H1 (cell line): ENCODE measurements around the gene FMN2. TPM values are rescaled to one million over a fixed set of nuclear protein-coding genes. Genes with fewer than 3 reads are reported as not detected.

Experiments
- CTCF ChIA-PET: fragments of 300-600 bp; sonication (Branson Sonifier 250); formaldehyde crosslinking; loops from one replicate; lab custom pipeline; 2021; ENCODE audit not compliant: partially characterized antibody; lab: Charles Lee
- POLR2A ChIA-PET: fragments of 300-600 bp; sonication (Branson Sonifier 250); formaldehyde crosslinking; loops from one replicate; lab custom pipeline; 2021; ENCODE audit warnings: inconsistent platforms; ENCODE audit not compliant: partially characterized antibody; lab: Charles Lee
- DNase-seq, 2 experiments: peaks; one replicate each; pipeline versions ENCODE4 v3.0.0 to v3.0.0-alpha.2; 2010 to 2022; ENCODE audit warnings: low spot score in 2 of 2, low read depth in 1 of 2, mixed read lengths in 1 of 2
- FAIRE-seq: peaks from 2 replicates; lab custom pipeline; 2011; peaks lifted over from hg19 to GRCh38; lab: Jason Lieb, UNC
- H2AFZ ChIP-seq: 2 replicates; pipeline ENCODE4 v1.8.1; 2012; ENCODE audit warnings: low read length, inconsistent platforms
- H2AK5ac ChIP-seq: 2 replicates; pipeline ENCODE4 v1.6.1; 2013; ENCODE audit warnings: low read depth, low read length
- H2BK120ac ChIP-seq: replicated peaks from 2 replicates; pipeline ENCODE3; 2013; ENCODE audit warnings: low read depth, low read length, inconsistent platforms
- H2BK12ac ChIP-seq: 2 replicates; pipeline ENCODE4 v1.6.1; 2013; ENCODE audit warnings: low read depth, low read length
- H2BK15ac ChIP-seq: 2 replicates; pipeline ENCODE4 v1.6.1; 2013; ENCODE audit warnings: low read length
- H2BK20ac ChIP-seq: 2 replicates; pipeline ENCODE4 v1.6.1; 2013; ENCODE audit warnings: low read length
- H2BK5ac ChIP-seq: 2 replicates; pipeline ENCODE4 v1.6.1; 2013; ENCODE audit warnings: low read depth, low read length
- H3K14ac ChIP-seq: 2 replicates; pipeline ENCODE4 v1.6.1; 2013; ENCODE audit warnings: inconsistent platforms; ENCODE audit not compliant: insufficient read length
- H3K18ac ChIP-seq: 2 replicates; pipeline ENCODE4 v1.6.1; 2013; ENCODE audit warnings: low read length; ENCODE audit errors: extremely low read depth
- H3K23ac ChIP-seq: 2 replicates; pipeline ENCODE4 v1.6.1; 2013; ENCODE audit warnings: inconsistent platforms; ENCODE audit not compliant: insufficient read length
- H3K23me2 ChIP-seq: 2 replicates; pipeline ENCODE4 v1.6.1; 2013; ENCODE audit warnings: low read depth, low read length
- H3K27ac ChIP-seq: 2 replicates; pipeline ENCODE4 v1.6.1; 2011; ENCODE audit warnings: low read depth, low read length, inconsistent platforms
- H3K27me3 ChIP-seq, 4 experiments: replicated peaks in 1 of 4; 1 replicate in 1 of 4; 2 replicates in 3 of 4; pipeline versions ENCODE4 v1.6.1 to v1.8.1; 2011 to 2013; ENCODE audit warnings: low read length in 3 of 4, mild to moderate bottlenecking in 3 of 4, inconsistent platforms in 2 of 4, mixed read lengths in 2 of 4, moderate library complexity in 1 of 4; ENCODE audit not compliant: control insufficient read depth in 3 of 4, insufficient read depth in 3 of 4; ENCODE audit errors: extremely low read depth in 1 of 4
- H3K36me3 ChIP-seq, 4 experiments: 2 replicates each; pipeline versions ENCODE4 v1.6.1 to v1.8.1; 2011 to 2013; ENCODE audit warnings: mild to moderate bottlenecking in 4 of 4, low read length in 3 of 4, moderate library complexity in 2 of 4, control low read depth in 1 of 4, inconsistent platforms in 1 of 4; ENCODE audit not compliant: insufficient read depth in 4 of 4, control insufficient read depth in 2 of 4
- H3K4ac ChIP-seq: replicated peaks from 2 replicates; pipeline ENCODE3; 2013; ENCODE audit warnings: low read length, low read depth, mixed read lengths, inconsistent platforms; ENCODE audit not compliant: insufficient read length
- H3K4me1 ChIP-seq, 4 experiments: replicated peaks in 1 of 4; 1 replicate in 1 of 4; 2 replicates in 3 of 4; pipeline versions ENCODE4 v1.6.1 to v1.8.1; 2011 to 2013; ENCODE audit warnings: low read length in 3 of 4, inconsistent platforms in 2 of 4, mixed read lengths in 1 of 4; ENCODE audit not compliant: insufficient read depth in 4 of 4, control insufficient read depth in 3 of 4
- H3K4me2 ChIP-seq, 2 experiments: 2 replicates each; pipeline versions ENCODE4 v1.6.1 to v1.8.1; 2011 to 2013; ENCODE audit warnings: low read depth in 2 of 2, low read length in 2 of 2, control low read depth in 1 of 2, inconsistent platforms in 1 of 2, mild to moderate bottlenecking in 1 of 2; ENCODE audit not compliant: insufficient read depth in 1 of 2
- H3K4me3 ChIP-seq, 4 experiments: fragments of 200-600, 300-600 bp in 1 of 4; sonication (generic), shearing (Covaris generic), sonication (Bioruptor Twin) in 1 of 4; 2 replicates each; pipeline versions ENCODE4 v1.5.1 to v1.8.1; 2011 to 2016; ENCODE audit warnings: low read length in 4 of 4, low read depth in 3 of 4, control low read depth in 2 of 4, inconsistent platforms in 2 of 4, mild to moderate bottlenecking in 2 of 4, mixed read lengths in 1 of 4, moderate library complexity in 1 of 4; ENCODE audit not compliant: insufficient read depth in 2 of 4; ENCODE audit errors: extremely low read depth in 1 of 4
- H3K56ac ChIP-seq: replicated peaks from 2 replicates; pipeline ENCODE3; 2013; ENCODE audit warnings: low read depth, mild to moderate bottlenecking, mixed read lengths, low read length, inconsistent platforms; ENCODE audit not compliant: insufficient read length
- H3K79me1 ChIP-seq: 2 replicates; pipeline ENCODE4 v1.6.1; 2013; ENCODE audit warnings: low read depth, low read length, control low read depth
- H3K79me2 ChIP-seq, 2 experiments: 2 replicates each; pipeline versions ENCODE4 v1.6.1 to v1.8.1; 2012 to 2013; ENCODE audit warnings: low read length in 2 of 2, mild to moderate bottlenecking in 2 of 2, inconsistent platforms in 1 of 2; ENCODE audit not compliant: insufficient read depth in 2 of 2, control insufficient read depth in 1 of 2
- H3K9ac ChIP-seq, 4 experiments: replicated peaks in 1 of 4; 1 replicate in 1 of 4; 2 replicates in 3 of 4; pipeline versions ENCODE4 v1.6.1 to v1.8.1; 2011 to 2013; ENCODE audit warnings: low read depth in 3 of 4, low read length in 3 of 4, control low read depth in 2 of 4, mild to moderate bottlenecking in 2 of 4, moderate library complexity in 2 of 4, inconsistent platforms in 1 of 4; ENCODE audit errors: extremely low read depth in 1 of 4
- H3K9me3 ChIP-seq, 2 experiments: 2 replicates each; pipeline versions ENCODE4 v1.6.1 to v1.8.1; 2012 to 2013; ENCODE audit warnings: mild to moderate bottlenecking in 2 of 2, moderate library complexity in 2 of 2, control low read depth in 1 of 2, inconsistent platforms in 1 of 2, low read depth in 1 of 2, low read length in 1 of 2, mixed read lengths in 1 of 2; ENCODE audit not compliant: insufficient read depth in 2 of 2
- H4K20me1 ChIP-seq, 2 experiments: replicated peaks in 1 of 2; 2 replicates each; pipeline versions ENCODE3 to v1.8.1; 2011 to 2013; ENCODE audit warnings: inconsistent platforms in 2 of 2, low read length in 2 of 2, mild to moderate bottlenecking in 1 of 2; ENCODE audit not compliant: insufficient read depth in 2 of 2, control insufficient read depth in 1 of 2
- H4K5ac ChIP-seq: 2 replicates; pipeline ENCODE4 v1.6.1; 2013; ENCODE audit warnings: low read length, low read depth, mixed read lengths, inconsistent platforms; ENCODE audit not compliant: insufficient read length
- H4K8ac ChIP-seq: 2 replicates; pipeline ENCODE4 v1.8.0; 2013; ENCODE audit warnings: mild to moderate bottlenecking, moderate library complexity, low read length, inconsistent platforms; ENCODE audit not compliant: insufficient read depth; ENCODE audit errors: extremely low read depth
- H4K91ac ChIP-seq: replicated peaks from 2 replicates; pipeline ENCODE3; 2013; ENCODE audit warnings: low read length, mixed read lengths, inconsistent platforms; ENCODE audit not compliant: insufficient read length
- BRCA1 ChIP-seq: IDR thresholded peaks from 2 replicates; pipeline ENCODE4 v1.6.1; 2012; ENCODE audit warnings: low read depth, low read length, improper control_type of control experiment
- FOSL1 ChIP-seq: IDR thresholded peaks from 2 replicates; pipeline ENCODE4 v1.6.1; 2011; ENCODE audit warnings: mild to moderate bottlenecking, low read depth, low read length, moderate library complexity; ENCODE audit not compliant: insufficient read depth
- POLR2A ChIP-seq, 2 experiments: IDR thresholded peaks; 1 replicate in 1 of 2; 2 replicates in 1 of 2; pipeline ENCODE4 v1.6.1; 2011; ENCODE audit warnings: low read depth in 2 of 2, low read length in 2 of 2, mild to moderate bottlenecking in 2 of 2; ENCODE audit errors: control extremely low read depth in 1 of 2
- WGBS, 2 experiments: shearing (Covaris generic) in 1 of 2; methylation state at CpG; one replicate each; pipeline versions ENCODE4 v1.1.6 to v1.1.7; 2013 to 2015; ENCODE audit warnings: low lambda C conversion rate in 2 of 2, mixed read lengths in 2 of 2, inconsistent platforms in 1 of 2, low coverage in 1 of 2, missing lambda C conversion rate in 1 of 2; ENCODE audit not compliant: insufficient replicate concordance in 2 of 2, insufficient coverage in 1 of 2, insufficient read length in 1 of 2; ENCODE audit errors: extremely low coverage in 1 of 2, missing lambda C conversion rate in 1 of 2; 5-methylcytosine and 5-hydroxymethylcytosine counted together
- polyA plus RNA-seq, 7 experiments: library from polyadenylated mRNA; depleted of rRNA in 3 of 7; stranded (reverse) in 5 of 7; unstranded in 2 of 7; fragments of >200 nt in 5 of 7; fragments of 200-250 nt in 2 of 7; gene quantifications; 1 replicate in 5 of 7; 2 replicates in 1 of 7; 4 replicates in 1 of 7; pipeline versions ENCODE4 v1.2.1 to v1.2.3, GENCODE V29; 2011 to 2013; ENCODE audit warnings: missing spikeins in 2 of 7, mixed read lengths in 2 of 7
- total RNA-seq: library from RNA; stranded (reverse); fragmentation: NEBNext Ultra II Directional; extraction: Animal tissue kit (Norgen Biotek cat#: 25700); gene quantifications from 2 replicates; pipeline ENCODE4 v1.2.1, GENCODE V29; 2021

FMN2 gene
- total and polyA plus RNA-seq, 2 of the 8 experiments (the other 6 are each of a cell fraction or from before 2014, with no cell fraction given): 0.83 to 2.0 TPM

DNA sequence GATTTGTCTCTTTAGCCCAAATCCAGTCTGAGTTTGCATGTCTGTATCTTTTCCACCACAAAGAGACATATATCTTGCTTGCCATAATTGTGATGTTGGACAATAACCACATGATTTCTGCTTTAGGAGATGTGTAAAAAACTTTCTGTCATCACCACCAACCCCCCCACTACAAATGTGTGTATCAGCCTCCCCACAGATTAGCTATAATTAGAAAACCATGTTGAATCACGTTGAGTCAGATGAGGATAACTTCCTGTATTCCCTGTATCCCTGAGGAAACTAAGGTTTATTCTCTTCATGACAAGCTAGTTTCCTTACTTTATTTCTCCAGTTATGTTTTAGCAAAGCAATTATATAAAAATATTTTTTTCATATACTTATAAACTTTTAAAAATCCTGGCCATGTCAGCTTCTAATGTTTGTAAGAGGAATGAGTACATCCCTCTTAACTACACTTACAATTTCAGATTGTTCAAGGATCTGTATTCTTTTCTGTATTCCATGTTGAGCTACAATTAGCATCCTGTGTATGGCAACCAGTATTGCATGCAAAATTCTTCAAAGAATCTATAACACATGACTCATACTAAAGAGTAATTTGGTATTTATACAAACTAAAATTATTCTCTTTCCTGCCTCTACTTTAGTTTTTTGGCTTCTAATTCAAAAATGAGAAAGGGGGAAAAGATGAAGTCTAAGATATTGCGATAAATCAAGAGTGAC is 143.0 kb downstream of the FMN2 start:
- Histone ChIP-seq H2AK5ac (no peak overlapping the region), H2AFZ (no peak overlapping the region), H4K20me1 (no peaks in the 10 kb centered on the region), H2BK20ac (no peak overlapping the region), H3K4me2 (no peak overlapping the region), H3K56ac (no peak overlapping the region), H4K91ac (no peak overlapping the region), H2BK15ac (no peak overlapping the region), H3K36me3 (no peaks in the 10 kb centered on the region), H3K27ac (no peak overlapping the region), H3K4me3 (no peak overlapping the region), H4K8ac (no peak overlapping the region), H2BK5ac (no peak overlapping the region), H3K9me3 (no peaks in the 10 kb centered on the region), H3K23ac (no peak overlapping the region), H3K14ac (no peak overlapping the region), H3K4ac (no peak overlapping the region), H4K5ac (no peak overlapping the region), H3K79me1 (no peaks in the 10 kb centered on the region), H3K18ac (no peak overlapping the region), H3K23me2 (no peaks in the 10 kb centered on the region), H2BK12ac (no peak overlapping the region), H2BK120ac (no peak overlapping the region), H3K79me2 (no peaks in the 10 kb centered on the region), H3K27me3 (no peaks in the 10 kb centered on the region), H3K4me1 (no peaks in the 10 kb centered on the region), H3K9ac (no peak overlapping the region)
- no peak for FAIRE-seq
- POLR2A ChIA-PET: no interaction called here
- WGBS, 2 experiments: 93% methylated on average over 2 of the region's 2 CpGs; no CpG with 5 or more reads in 1 of the 2 experiments
- no peak for TF ChIP-seq BRCA1
- TF ChIP-seq FOSL1: no peak
- TF ChIP-seq POLR2A (IDR thresholded peaks at IDR 0.05; ENCODE audit: control extremely low read depth in 1 of 2, low read depth in 2 of 2, low read length in 2 of 2): no peak
- CTCF ChIA-PET: interaction anchor here (0.7 kb wide), 1 partner anchor 24 kb away, joined by 3 read pairs; no protein-coding TSS in a partner anchor
- DNase-seq: no peak
